Bronchial epithelial cell (primary cell): ENCODE results near the gene TICAM2. TPM values are rescaled to one million over a fixed set of nuclear protein-coding genes. Genes with fewer than 3 reads are reported as not detected.

Experiments
- DNase-seq: peaks from one replicate; pipeline ENCODE4 v3.0.0-alpha.2; 2010; ENCODE audit warnings: low read depth
- FAIRE-seq: peaks from 2 replicates; lab custom pipeline; 2011; peaks lifted over from hg19 to GRCh38; lab: Jason Lieb, UNC
- H3K27me3 ChIP-seq: 2 replicates; pipeline ENCODE4 v1.5.1; 2011; ENCODE audit warnings: low read length; ENCODE audit not compliant: control insufficient read depth, insufficient read depth
- H3K36me3 ChIP-seq: 2 replicates; pipeline ENCODE4 v1.5.1; 2011; ENCODE audit warnings: low read length; ENCODE audit not compliant: control insufficient read depth, insufficient read depth
- H3K4me3 ChIP-seq: 2 replicates; pipeline ENCODE4 v1.5.1; 2011; ENCODE audit warnings: mild to moderate bottlenecking, low read depth, low read length, control low read depth
- total RNA-seq: library from RNA; depleted of rRNA; stranded (reverse); fragments of >200 nt; gene quantifications from 2 replicates; pipeline ENCODE4 v1.2.1, GENCODE V29; 2014
- TF ChIP-seq, protein P1 (sequence below): IDR thresholded peaks from 2 replicates; pipeline ENCODE4 v1.5.1; 2011; ENCODE audit warnings: mild to moderate bottlenecking, moderate library complexity, low read length, control low read depth, inconsistent platforms; ENCODE audit not compliant: insufficient read depth, severe bottlenecking

The TICAM2 gene
- total RNA-seq, 1 donor from 2014 or later: 0.26 TPM

DNA sequence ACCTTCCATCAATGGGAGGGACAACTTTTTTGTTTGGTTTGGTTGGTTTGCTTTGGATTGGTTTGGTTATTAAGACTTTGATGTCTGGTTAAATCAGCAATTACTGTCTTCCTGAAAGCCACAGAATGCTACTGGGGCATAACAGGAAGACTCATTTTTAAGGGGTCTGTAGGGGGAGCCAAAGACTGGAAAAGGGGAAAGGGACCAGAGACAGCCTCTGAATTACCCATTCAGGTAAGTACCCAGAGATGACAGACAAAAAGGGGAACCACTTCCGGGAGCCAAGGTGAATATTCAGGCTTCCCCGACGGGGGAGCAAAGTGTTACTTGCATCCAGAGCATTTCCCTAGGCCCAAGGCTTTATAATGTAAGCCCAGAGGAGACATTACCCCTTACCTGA, 53.1 kb downstream of the TICAM2 start:
- DNase-seq: peak; percentile 15
- H3K36me3 ChIP-seq: no peaks in the 10 kb centered on the region
- FAIRE-seq: no peak
- H3K4me3 ChIP-seq: no peak overlapping the region
- no peaks in the 10 kb centered on the region for H3K27me3 ChIP-seq
- TF ChIP-seq, protein P1, sequence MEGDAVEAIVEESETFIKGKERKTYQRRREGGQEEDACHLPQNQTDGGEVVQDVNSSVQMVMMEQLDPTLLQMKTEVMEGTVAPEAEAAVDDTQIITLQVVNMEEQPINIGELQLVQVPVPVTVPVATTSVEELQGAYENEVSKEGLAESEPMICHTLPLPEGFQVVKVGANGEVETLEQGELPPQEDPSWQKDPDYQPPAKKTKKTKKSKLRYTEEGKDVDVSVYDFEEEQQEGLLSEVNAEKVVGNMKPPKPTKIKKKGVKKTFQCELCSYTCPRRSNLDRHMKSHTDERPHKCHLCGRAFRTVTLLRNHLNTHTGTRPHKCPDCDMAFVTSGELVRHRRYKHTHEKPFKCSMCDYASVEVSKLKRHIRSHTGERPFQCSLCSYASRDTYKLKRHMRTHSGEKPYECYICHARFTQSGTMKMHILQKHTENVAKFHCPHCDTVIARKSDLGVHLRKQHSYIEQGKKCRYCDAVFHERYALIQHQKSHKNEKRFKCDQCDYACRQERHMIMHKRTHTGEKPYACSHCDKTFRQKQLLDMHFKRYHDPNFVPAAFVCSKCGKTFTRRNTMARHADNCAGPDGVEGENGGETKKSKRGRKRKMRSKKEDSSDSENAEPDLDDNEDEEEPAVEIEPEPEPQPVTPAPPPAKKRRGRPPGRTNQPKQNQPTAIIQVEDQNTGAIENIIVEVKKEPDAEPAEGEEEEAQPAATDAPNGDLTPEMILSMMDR: no peak

DNA sequence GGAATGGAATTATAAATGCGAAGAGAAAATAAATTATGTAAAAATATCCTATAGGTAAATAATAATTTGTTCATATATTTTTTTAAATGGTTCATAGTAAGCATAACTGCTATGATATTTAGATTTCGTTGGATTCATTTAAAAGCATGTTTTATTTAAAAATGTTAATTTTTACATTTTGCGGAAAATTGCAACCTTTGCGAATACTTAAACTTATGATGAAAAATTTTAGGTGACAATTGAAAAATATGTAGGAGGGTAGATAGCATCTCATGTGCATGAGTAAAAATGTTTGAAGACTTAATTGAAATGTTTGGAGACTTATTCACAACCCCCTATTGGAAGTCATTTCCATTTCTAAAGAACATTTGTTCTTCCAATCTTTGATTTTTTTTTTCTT, 53.6 kb downstream of the TICAM2 start:
- no peak overlapping the region for H3K4me3 ChIP-seq
- no peaks in the 10 kb centered on the region for H3K36me3 ChIP-seq
- H3K27me3 ChIP-seq: no peaks in the 10 kb centered on the region
- FAIRE-seq (no peak), DNase-seq (no peak)
- TF ChIP-seq, protein P1: no peak

DNA sequence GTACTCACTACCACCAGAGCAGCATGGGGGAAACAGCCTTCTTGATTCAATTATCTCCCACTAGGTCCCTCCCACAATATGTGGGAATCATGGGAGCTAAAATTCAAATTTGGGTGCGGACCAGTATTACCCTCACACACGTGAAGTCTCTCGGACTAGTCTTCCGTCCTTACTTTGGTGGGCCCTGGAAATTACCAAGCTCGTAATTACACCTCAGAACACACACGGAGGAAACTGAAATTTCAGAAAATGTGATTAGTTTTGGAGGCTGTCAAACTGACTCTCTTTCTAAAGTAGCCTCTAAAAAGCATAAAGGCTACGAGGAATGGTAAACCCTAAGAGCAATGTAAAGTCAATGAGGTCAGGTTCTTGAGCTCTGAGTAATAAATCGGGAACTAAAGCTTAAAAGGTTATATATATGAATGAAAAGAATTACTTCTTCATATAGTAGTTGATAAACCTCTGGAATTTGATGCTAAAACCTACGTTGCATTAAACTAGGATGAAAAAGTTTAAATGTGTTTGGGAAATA, 56.9 kb downstream of the TICAM2 start:
- FAIRE-seq: no peak
- TF ChIP-seq, protein P1: no peak
- no peak for DNase-seq
- Histone ChIP-seq H3K4me3 (no peak overlapping the region), H3K36me3 (peaks cover 1% of the 10 kb centered on the region), H3K27me3 (no peaks in the 10 kb centered on the region)

DNA sequence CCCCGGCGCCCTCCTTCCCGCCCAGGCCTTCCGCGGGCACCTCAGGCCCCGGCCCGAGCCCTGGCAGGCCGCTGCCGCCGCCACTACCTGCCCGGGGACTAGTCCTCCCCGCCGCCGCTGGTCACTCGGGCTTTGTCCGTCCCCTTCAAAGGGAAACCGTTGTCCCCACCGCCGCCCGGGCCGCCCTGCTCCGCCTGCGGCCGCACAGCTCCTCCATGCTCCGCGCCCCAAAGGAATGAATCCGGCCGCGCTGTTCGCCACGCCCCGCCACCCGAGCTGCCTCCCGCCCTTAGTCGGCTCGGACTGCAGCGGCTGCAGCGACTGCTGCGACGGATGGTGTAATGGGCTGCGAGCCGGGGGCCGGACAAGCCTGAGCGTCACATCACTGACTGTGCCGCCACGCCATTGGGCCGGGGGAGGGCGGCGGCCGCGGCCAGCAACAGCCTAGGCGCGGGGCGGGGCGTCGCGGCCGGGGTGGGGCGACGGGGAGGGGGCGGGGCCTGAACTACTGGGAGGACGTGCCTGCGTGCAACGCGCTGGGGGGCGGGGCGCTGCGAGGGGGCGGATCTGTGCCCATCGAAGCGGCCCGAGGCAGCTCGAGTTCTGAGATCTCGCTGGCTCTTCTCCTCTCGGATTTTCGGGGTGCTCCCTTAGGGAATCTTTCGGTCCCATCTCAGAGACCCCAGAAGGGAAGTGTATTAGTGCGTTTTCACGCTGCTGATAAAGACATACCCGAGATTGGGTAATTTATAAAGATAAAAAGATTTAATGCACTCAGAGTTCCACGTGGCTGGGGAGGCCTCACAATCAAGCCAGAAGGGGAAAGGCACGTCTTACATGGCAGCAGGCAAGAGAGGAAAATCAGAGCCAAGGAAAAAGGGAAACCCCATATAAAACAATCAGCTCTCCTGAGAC, 57.6 kb downstream of the TICAM2 start, which contains the start of gene FEM1C:
TSS of gene FEM1C (minus strand) at position 340 of the 915 bp plus-strand sequence. CDS start 1,282 bp downstream, outside the sequence.
- H3K36me3 ChIP-seq: peaks cover 3% of the 10 kb centered on the region
- DNase-seq (peak; percentile 90), FAIRE-seq (no peak)
- TF ChIP-seq, protein P1: no peak
- no peaks in the 10 kb centered on the region for H3K27me3 ChIP-seq
- H3K4me3 ChIP-seq: peak within 1 kb of the TSS; percentile 70

DNA sequence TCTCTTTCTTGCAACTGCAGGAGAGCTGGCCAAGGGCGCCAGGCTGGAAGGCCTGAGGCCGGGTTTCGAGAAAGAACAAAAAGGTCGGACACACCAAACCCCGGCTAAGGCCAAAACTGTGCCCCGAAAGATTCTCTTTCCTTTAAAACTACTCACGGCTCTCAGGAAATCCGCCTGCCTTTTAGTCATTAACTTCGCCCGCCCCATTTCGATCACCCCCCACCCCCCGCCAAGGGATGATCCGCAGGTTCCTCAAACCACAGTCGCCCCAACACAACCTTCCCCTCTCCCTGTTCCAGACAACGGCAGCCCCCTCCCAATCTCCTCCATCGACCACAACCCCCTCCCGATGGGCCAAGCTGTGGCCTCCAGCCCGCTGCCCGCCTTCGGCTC, 58.2 kb downstream of the TICAM2 start:
- H3K4me3 ChIP-seq: peak overlapping the region; percentile 70
- H3K27me3 ChIP-seq: no peaks in the 10 kb centered on the region
- peaks cover 4% of the 10 kb centered on the region for H3K36me3 ChIP-seq
- peak; percentile 33 for DNase-seq
- TF ChIP-seq, protein P1: no peak
- no peak for FAIRE-seq
